Measurements from ENCODE around the gene MED15. TPM values are rescaled to one million over a fixed set of nuclear protein-coding genes. Genes with fewer than 3 reads are reported as not detected.

Gene MED15
- total RNA-seq, 1 experiment from 2014 or later: 87.9 TPM

DNA sequence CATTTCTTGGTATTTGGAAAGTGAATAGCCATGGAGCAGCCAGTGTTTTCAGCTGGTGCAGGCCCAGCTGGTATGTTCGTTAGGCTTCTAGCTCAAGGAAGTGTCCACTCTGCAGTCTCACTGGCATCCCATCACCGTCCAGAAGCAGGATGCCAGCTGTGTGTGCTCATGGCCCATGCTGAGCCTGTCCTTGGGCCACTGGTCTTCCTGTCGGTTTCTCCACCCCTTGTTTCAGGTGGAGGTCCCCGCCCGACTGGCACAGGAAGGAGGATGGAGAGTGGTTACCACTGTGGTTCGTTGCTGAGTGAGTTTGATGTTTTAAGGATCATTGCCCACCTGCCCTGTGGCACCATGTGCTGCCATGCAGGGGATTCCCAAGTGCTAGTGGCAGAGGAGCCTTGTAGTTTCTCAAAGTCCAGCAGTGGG, 63.7 kb downstream of the MED15 start:
- ChIA-PET CTCF (interaction anchor here (0.6 kb wide), 1 partner anchor 33 kb away, joined by 10 read pairs; no protein-coding TSS in a partner anchor), POLR2A (ENCODE audit: unreplicated experiment) (no interaction called here)
- Histone ChIP-seq H3K4me1 (replicated peaks; ENCODE audit: insufficient read depth) (peaks cover 50% of the 10 kb centered on the region), H3F3A (ENCODE audit: insufficient read depth, low read depth) (peaks cover 40% of the 10 kb centered on the region), H3K9me3 (ENCODE audit: insufficient read depth, low read depth) (no peaks in the 10 kb centered on the region), H2AFZ (no peak overlapping the region), H3K4me3 (no peak overlapping the region), H3K36me3 (ENCODE audit: low read depth) (peaks cover 12% of the 10 kb centered on the region; the same call in 1 of the 2 replicates), H3K27ac (0 out of 2 replicates have a peak overlapping the region, but pooled peaks have one; percentile 97), H3K79me2 (ENCODE audit: low read depth) (peaks cover 26% of the 10 kb centered on the region), H3K9me2 (ENCODE audit: insufficient read depth) (no peaks in the 10 kb centered on the region), H4K20me1 (ENCODE audit: insufficient read depth) (peaks cover 7% of the 10 kb centered on the region), H3K27me3 (ENCODE audit: insufficient read depth, low read depth) (no peaks in the 10 kb centered on the region), H3K4me2 (no peak overlapping the region)
- TF ChIP-seq, protein P1, sequence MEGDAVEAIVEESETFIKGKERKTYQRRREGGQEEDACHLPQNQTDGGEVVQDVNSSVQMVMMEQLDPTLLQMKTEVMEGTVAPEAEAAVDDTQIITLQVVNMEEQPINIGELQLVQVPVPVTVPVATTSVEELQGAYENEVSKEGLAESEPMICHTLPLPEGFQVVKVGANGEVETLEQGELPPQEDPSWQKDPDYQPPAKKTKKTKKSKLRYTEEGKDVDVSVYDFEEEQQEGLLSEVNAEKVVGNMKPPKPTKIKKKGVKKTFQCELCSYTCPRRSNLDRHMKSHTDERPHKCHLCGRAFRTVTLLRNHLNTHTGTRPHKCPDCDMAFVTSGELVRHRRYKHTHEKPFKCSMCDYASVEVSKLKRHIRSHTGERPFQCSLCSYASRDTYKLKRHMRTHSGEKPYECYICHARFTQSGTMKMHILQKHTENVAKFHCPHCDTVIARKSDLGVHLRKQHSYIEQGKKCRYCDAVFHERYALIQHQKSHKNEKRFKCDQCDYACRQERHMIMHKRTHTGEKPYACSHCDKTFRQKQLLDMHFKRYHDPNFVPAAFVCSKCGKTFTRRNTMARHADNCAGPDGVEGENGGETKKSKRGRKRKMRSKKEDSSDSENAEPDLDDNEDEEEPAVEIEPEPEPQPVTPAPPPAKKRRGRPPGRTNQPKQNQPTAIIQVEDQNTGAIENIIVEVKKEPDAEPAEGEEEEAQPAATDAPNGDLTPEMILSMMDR (conservative IDR thresholded peaks at IDR 0.05): no peak
- no peak for TF ChIP-seq EZH2 (IDR thresholded peaks at IDR 0.05; ENCODE audit: low read depth)
- DNase-seq: no peak
- BruUV-seq (replicated peaks): no TSS peak
- intact Hi-C loops (cut with micrococcal nuclease; ENCODE audit: unreplicated experiment): no loop called here

DNA sequence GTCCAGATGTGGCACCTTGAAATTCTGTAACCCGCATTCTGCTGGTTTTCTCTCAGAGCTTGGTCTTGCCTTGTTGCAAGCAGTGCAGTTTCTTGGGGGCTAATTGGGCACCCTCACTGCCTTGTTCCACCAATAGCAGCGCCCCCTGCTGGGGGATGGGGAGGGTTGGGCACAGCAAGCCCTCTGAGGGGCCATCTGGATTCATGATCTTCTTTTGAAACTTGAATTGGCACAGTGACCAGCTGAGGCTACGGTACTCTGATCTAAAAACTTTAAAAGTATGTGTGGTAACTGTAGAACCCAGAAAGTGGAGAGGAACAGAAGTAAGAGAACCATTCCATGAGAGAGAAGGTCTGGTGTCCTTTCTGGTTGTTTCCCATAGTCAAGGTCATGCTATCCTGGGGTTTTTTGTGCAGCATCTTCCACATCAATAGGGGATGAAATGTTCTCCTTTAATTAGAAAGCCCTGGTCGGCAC, 64.2 kb downstream of the MED15 start:
- BruUV-seq (replicated peaks): no TSS peak
- Histone ChIP-seq H3K36me3 (ENCODE audit: low read depth) (peaks cover 12% of the 10 kb centered on the region; the same call in 1 of the 2 replicates), H3K4me2 (no peak overlapping the region), H3K27ac (no peak overlapping the region), H3K9me3 (ENCODE audit: insufficient read depth, low read depth) (no peaks in the 10 kb centered on the region), H3K27me3 (ENCODE audit: insufficient read depth, low read depth) (no peaks in the 10 kb centered on the region), H3K4me1 (replicated peaks; ENCODE audit: insufficient read depth) (peaks cover 45% of the 10 kb centered on the region), H3K4me3 (no peak overlapping the region), H4K20me1 (ENCODE audit: insufficient read depth) (peaks cover 7% of the 10 kb centered on the region), H3K9me2 (ENCODE audit: insufficient read depth) (no peaks in the 10 kb centered on the region), H3K79me2 (ENCODE audit: low read depth) (peaks cover 26% of the 10 kb centered on the region), H2AFZ (no peak overlapping the region), H3F3A (ENCODE audit: insufficient read depth, low read depth) (peaks cover 35% of the 10 kb centered on the region)
- DNase-seq: no peak
- ChIA-PET POLR2A (ENCODE audit: unreplicated experiment) (no interaction called here), CTCF (no interaction called here)
- intact Hi-C loops (cut with micrococcal nuclease; ENCODE audit: unreplicated experiment): no loop called here
- TF ChIP-seq, protein P1 (conservative IDR thresholded peaks at IDR 0.05): peak; percentile 65
- no peak for TF ChIP-seq EZH2 (IDR thresholded peaks at IDR 0.05; ENCODE audit: low read depth)

DNA sequence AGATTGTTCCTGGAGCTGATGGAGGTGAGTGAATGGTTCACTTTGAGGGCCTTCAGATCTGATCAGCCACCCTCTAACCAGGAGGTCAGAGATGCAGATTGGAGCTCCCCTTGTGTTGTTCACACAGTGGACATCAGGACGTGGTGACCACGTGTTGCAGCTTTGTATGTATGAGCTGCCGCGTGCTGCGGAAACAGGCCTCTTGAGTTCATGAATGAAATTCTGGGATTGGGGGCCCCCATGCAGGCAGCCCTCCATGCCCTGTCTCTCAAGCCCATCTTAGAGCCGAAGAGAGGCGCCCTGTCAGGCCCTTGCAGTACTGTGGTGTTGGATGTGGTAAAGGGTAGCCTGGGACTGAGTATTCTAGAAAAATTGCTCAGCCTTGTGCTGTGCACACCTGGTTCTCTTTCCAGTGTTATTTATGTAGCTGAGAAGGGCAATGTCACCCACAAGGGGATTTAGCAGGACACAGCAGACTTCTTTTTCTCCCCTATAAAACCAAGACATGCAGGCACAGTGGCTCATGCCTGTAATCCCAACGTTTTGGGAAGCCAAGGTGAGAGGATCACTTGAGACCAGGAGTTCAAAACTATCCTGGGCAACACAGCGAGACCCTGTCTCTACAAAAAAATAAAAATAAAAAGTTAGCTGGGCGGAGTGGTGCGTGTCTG, 64.9 kb downstream of the MED15 start:
- CTCF ChIA-PET: no interaction called here
- intact Hi-C loops (cut with micrococcal nuclease; ENCODE audit: unreplicated experiment): no loop called here
- peaks cover 12% of the 10 kb centered on the region; the same call in 1 of the 2 replicates for H3K36me3 ChIP-seq (ENCODE audit: low read depth)

More for the DNA sequence above, 64.9 kb downstream of the MED15 start:
- Histone ChIP-seq H3K4me1 (replicated peaks; ENCODE audit: insufficient read depth) (peaks cover 38% of the 10 kb centered on the region), H3K9me2 (ENCODE audit: insufficient read depth) (no peaks in the 10 kb centered on the region), H3K79me2 (ENCODE audit: low read depth) (peaks cover 26% of the 10 kb centered on the region), H3K4me3 (no peak overlapping the region), H3K4me2 (no peak overlapping the region), H2AFZ (no peak overlapping the region), H3F3A (ENCODE audit: insufficient read depth, low read depth) (peaks cover 28% of the 10 kb centered on the region), H3K27me3 (ENCODE audit: insufficient read depth, low read depth) (no peaks in the 10 kb centered on the region), H3K27ac (no peak overlapping the region), H3K9me3 (ENCODE audit: insufficient read depth, low read depth) (no peaks in the 10 kb centered on the region), H4K20me1 (ENCODE audit: insufficient read depth) (no peaks in the 10 kb centered on the region)
- DNase-seq: no peak
- TF ChIP-seq, protein P1 (conservative IDR thresholded peaks at IDR 0.05): no peak
- TF ChIP-seq EZH2 (IDR thresholded peaks at IDR 0.05; ENCODE audit: low read depth): no peak
- no TSS peak for BruUV-seq (replicated peaks)
- POLR2A ChIA-PET (ENCODE audit: unreplicated experiment): no interaction called here

Measured in PC-9 (cell line).